SKM-1 treated with dmso at 0.1 percent for 144 hours (cell line): ENCODE results near the gene CABP4.
A peak's percentile ranks its signal among the peaks of the same experiment; 100 is the strongest.
"Not testable (repeated sequence)": the region's sequence is repeated elsewhere in the genome, so short reads cannot be mapped to it uniquely, and the experiment has no call there.

Source experiments
- DNase-seq: peaks from one replicate; lab custom pipeline; 2025; ENCODE audit not compliant: unreplicated experiment; lab: John Stamatoyannopoulos, UW

CABP4 gene

DNA sequence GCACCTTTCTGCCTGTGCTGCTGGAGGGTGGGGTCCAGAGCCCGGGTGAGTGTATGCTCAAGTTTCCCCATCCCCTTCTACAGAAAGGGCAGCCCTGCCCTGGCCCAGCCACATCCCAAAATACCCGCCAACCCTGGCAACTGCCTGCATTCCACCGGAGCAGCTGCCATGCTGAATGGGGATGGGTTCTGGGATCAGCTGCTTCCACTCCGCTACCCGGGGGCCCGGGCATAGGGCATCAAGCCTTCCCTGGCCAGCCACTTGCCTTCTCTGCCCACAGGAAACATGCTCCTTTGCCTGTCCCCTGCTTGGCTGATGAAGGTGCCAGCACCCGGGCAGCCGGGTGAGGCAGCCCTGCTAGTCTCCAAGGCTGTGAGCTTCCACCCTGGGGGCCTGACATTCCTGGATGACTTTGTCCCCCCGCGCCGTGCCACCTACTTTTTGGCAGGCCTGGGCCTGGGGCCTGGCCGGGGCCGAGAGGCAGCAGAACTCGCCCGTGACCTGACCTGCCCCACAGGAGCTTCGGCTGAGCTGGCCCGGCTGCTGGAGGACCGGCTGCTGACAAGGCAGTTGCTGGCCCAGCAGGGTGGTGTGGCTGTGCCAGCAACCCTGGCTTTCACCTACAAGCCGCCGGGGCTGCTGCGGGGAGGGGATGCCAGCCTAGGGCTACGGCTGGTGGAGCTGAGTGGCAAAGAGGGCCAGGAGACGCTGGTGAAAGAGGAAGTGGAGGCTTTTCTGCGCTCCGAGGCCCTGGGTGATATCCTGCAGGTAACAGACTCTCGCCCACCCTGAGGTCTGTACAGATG is 36.5 kb upstream of the CABP4 start:
- no peak for DNase-seq

DNA sequence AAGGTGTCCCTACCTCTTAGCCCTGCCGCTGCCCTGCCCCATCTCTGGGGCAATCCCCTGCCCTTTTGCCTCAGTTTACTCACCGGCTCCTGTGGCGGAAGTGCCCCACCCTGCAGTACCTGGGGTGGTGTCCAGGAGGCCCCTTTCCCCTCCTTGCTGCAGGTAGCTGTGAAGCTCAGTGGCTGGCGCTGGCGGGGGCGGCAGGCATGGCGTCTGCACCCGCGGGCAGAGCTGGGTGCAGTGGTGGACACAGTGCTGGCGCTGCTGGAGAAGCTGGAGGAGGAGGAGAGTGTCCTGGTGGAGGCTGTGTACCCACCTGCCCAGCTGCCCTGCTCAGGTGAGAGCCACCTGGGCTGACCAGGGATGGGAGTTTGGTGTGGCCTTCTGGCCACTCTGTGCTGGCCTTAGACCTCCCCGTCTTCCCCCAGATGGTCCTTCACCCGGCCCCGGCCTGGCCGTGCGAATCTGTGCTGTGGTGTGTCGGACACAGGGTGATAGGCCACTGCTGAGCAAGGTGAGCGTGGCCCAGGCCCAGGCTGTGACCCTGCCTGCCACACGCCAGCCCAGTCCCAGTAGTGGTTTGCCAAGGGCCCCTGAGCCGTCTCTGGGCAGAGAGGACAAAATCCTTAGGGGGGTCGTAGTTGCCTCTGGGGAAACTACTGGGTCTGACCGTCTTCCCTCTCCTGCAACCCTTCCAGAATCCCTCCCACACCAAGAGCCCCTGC is 35.7 kb upstream of the CABP4 start:
- DNase-seq = no peak

DNA sequence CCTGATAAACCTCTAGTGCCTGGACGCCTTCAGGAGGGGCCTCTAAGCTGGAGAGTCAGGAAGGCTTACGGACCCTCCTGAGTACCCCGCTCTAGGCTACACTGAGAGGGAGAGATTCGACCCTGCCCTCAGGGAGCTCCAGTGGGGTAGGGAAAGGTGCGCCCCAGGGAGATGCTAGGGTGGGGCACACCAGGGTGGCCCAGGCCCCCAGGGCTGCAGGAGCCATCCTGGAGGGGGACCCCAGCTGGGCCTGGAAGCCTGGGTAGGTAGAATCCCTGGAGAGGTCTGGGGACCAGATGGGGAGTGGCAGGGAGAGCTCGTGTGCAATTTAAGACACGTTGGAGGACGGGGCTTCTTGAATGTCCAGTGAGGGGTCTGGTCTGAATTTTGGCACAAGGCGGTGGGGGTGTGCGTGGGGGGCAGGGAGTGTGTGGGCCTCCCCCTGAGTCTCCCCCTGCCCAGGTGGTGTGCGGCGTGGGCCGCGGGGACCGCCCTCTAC is 35.0 kb upstream of the CABP4 start:
- no peak for DNase-seq

DNA sequence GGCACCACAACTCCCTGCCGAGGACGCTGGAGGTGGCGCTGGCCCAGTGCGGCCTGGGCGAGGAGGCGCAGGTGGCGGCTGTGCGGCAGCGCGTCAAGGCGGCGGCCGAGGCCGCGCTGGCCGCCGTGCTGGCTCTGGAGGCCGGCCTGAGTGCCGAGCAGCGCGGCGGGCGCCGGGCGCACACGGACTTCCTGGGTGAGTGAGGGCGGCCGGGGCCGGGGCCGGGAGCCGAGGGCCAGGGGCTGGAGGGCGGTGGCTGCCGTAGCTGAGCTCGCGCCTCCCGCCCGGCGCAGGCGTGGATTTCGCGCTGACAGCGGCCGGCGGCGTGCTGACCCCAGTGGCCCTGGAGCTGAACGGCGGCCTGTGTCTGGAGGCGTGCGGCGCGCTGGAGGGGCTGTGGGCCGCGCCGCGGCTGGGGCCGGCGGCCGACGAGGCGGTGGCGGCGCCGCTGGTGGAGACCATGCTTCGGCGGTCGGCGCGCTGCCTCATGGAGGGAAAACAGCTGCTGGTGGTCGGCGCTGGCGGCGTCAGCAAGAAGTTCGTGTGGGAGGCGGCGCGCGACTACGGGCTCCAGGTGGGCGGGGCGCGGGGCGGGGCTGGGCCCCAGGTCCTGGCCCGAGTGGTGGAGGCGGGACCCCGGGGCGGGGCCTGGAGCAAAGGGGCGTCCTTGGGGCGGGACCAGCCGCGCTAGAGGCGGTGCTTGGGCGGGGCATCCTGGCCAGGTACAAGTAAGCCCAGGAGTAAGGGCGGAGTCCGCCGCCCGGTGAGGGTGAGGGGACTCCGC is 34.3 kb upstream of the CABP4 start:
- peak; percentile 68 for DNase-seq

DNA sequence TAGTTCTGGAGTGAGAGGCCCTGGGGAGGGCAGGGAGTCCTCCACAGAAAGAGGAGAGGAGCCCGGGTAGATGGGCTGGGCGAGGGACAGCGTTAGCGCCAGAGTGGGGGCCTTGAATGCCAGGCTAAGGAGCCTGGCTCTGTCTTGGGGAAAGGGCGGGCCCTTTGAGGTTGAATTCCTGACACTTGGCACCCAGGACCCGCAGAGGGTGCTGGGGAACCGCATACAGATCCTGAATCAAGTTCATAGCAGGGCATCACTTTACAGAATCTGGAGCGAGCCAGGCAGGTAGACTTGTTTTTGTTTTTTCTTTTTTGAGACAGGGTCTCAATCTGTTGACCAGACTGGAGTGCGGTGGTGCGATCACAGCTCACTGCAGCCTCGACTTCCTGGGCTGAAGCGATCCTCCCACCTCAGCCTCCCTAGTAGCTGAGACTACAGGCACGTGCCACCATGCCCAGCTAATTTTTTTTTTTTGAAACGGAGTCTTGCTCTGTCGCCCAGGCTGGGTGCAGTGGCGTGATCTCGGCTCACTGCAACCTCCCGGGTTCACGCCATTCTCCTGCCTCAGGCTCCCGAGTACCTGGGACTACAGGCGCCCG is 33.6 kb upstream of the CABP4 start:
- no peak for DNase-seq

DNA sequence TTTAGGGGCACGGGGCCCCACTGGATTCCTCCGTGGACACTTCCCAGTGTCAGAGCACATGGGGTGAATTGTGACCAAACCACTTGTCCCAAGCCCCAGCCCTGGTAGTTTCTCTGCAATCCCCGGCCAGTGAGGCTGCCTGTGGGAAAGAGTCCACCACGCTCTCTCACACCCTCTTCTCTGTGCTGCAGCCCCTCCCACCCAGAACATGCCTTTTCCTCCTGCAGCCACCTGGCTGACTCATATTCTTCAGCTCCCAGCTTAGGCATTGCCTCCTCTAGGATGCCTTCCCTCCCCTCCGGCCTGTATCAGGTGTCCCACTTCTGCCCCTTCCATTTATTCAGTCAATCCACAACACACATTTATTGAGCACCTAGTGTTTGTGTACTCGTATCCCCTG is 32.3 kb upstream of the CABP4 start:
- no peak for DNase-seq

DNA sequence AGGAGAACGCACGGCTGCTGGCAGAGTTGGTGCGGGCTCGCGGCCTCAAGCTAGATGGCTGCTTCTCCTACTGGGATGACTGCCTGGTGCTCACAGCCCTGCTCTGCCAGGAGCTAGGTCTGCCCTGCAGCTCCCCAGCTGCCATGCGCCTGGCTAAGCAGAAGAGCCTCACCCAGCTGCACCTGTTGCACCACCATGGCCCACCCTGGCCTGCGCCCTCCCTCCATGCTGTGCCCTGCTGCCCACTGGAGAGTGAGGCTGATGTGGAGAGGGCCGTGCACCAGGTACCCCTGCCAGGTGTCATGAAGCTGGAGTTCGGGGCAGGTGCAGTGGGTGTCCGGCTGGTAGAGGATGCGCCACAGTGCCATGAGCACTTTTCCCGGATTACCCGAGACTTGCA is 31.7 kb upstream of the CABP4 start:
- no peak for DNase-seq

DNA sequence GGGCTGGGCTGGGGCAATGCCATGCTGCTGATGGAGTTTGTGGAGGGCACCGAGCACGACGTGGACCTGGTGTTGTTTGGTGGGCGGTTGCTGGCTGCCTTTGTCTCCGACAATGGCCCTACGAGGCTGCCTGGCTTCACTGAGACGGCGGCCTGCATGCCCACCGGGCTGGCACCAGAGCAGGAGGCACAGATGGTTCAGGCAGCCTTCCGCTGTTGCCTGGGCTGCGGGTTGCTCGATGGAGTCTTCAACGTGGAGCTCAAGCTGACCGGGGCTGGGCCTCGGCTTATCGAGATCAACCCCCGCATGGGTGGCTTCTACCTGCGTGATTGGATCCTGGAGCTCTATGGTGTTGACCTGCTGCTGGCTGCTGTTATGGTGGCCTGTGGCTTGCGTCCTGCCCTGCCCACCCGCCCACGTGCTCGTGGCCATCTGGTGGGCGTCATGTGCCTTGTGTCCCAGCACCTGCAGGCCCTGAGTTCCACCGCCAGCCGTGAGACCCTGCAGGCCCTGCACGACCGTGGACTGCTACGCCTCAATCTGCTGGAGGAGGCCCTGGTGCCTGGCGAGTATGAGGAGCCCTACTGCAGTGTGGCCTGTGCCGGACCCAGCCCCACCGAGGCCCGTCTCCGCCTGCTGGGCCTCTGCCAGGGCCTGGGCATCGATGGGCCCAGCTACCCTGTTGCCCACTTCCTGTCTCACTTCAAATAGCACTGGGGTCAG is 31.1 kb upstream of the CABP4 start:
- DNase-seq = no peak

DNA sequence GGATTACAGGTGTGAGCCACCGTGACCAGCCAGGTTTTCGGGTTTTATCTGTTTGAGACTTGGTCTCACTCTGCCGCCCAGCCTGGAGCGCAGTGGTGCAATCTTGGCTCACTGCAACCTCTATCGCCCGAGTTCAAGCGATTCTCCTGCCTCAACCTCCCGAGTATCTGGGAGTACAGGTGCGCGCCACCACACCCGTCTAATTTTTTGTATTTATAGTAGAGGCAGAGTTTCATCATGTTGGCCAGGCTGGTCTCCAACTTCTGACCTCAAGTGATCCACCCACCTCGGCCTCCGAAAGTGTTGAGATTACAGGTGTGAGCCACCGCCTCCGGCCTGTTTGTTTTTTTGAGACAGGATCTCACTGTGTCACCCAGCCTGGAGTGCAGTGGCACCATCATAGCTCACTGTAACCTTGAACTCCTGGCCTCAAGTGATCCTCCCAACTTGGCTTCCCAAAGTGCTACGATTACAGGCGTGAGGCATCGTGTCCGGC is 27.7 kb upstream of the CABP4 start:
- not testable (repeated sequence) for DNase-seq

DNA sequence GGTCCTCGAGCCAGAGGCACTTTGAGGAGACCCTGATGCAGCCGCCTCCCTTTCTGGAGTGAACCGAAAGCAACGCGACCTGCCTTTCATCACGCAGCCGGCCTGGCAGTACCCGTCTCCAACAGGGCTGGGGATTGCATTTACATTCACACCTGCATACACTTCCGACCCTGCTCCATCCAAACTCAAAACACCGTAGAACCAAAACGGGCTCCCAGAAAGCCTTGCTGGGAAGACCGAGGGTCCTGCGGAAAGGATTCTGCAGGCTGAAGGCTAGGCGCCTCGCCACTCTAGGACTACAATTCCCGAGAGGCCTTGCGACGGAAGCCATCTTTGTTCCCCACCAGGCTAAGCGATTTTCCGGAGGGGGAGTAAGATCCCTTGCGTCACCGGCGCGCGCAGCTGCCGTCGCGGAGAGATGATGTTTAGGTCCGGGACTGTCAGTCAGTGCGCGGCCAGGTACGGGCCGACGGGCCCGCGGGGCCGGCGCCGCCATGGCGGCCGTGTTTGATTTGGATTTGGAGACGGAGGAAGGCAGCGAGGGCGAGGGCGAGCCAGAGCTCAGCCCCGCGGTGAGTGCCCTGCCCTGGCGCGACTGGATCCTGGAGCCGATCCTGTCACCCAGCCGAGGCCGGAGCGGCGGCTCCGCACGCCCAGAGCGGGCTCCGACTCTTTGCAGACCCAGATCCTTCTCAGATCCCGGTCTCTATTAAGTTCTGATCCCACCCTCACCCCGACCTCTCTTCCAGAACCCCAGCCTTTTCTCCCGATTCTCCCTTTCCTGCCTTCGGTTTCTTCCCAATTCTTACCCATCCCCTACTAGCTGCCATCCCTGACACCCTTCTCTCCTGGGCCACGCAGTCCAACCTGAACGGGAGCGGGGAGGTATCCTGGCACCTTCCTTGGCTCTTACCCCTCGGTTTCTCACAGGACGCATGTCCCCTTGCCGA is 26.8 kb upstream of the CABP4 start, which contains the start of gene RPS6KB2:
TSS of gene RPS6KB2 (plus strand) at position 443 of the 950 bp plus-strand sequence. CDS start at position 495, 52 bp downstream.
- DNase-seq = peak; percentile 93

DNA sequence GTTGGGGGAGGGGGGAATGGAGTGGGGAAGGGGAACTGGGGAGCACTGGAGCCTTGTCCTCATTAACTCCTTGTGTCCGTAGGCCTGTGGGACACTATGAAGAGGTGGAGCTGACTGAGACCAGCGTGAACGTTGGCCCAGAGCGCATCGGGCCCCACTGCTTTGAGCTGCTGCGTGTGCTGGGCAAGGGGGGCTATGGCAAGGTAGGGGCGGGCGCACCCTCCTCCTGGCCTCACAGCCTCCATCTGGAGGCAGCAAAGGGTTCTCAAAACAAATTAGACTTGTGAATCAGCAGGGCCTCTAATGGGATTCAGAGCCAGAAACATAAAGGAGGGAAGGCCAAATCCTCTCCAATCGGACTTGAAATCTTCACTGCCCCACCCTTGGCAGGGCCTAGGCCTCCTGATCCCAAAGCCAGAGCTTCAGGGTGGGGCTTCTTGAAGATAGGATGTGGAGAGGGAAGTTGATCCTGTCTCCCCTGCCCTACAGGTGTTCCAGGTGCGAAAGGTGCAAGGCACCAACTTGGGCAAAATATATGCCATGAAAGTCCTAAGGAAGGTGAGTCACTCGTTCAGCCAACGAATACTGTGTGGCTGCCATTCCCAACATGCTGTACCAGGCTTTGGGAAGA is 26.0 kb upstream of the CABP4 start:
- no peak for DNase-seq

DNA sequence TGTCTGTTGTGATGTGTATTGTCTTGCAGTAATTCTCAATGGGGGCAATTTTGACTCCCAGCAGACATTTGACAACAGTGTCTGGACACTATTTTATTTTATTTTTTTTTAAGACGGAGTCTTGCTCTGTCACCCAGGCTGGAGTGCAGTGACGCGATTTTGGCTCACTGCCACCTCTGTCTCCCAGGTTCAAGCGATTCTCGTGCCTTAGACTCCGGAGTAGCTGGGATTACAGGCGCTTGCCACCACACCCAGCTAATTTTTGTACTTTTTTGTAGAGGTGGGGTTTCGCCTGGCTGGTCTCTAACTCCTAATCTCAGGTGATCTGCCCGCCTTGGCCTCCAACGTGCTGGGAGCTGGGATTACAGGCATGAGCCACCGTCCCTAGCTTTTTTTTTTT is 25.4 kb upstream of the CABP4 start:
- no peak for DNase-seq

DNA sequence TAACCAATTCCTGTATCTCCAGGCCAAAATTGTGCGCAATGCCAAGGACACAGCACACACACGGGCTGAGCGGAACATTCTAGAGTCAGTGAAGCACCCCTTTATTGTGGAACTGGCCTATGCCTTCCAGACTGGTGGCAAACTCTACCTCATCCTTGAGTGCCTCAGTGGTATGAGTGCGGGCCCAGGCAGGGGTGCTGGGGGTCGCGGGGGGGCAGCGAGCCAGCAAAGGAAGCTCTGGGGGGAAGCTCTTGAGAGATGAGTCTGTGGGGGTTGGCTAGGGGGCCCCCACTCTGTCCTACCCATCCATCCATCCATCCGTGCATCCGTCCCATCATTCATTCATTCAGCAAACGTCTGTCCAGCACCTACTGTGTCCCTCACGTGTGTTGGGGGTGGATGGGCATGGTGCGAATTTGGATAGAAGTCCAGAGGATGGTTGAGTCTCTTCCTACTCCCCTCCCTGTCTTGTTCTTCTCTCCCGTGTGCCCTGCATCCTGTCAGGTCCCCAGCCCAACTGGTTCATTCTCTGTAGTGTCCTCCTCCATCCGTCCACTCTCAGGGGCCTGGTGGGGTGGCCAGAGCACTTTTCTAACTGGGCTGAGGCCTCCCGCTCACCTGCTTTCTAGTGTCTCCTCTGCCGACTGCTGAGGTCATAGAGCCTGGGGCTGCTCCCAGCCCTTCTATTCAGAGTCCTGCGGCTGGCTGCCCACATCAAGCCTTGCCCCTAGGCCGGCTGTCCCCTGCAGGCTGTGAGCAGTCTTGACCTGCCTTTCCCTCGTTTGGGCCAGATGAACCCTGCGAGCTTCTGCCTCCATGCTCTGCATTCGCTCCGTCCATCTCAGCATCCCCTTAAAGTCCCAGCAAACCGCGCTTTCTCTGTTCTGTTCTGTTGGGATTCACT is 23.6 kb upstream of the CABP4 start:
- DNase-seq = no peak

DNA sequence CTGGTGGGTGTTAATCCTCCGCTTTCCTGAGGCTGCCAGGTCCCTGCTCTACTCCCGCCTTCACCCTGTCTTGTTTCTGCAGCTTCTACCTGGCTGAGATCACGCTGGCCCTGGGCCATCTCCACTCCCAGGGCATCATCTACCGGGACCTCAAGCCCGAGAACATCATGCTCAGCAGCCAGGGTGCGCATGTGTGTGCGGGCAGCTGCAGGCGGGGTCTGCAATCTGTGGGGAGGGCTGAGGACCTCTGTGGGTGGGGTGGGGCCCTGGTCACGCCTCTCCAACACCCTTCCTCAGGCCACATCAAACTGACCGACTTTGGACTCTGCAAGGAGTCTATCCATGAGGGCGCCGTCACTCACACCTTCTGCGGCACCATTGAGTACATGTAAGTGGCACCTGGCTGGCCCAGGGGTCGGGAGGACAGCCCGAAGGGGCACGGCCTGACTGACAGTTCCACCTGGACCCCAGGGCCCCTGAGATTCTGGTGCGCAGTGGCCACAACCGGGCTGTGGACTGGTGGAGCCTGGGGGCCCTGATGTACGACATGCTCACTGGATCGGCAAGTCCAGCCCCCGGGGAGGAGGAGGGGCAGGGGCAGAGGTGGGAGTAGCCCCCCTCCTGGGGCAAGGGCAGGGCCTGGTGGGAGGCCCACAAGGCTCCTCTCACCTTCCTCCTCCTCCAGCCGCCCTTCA is 22.4 kb upstream of the CABP4 start:
- DNase-seq = no peak

DNA sequence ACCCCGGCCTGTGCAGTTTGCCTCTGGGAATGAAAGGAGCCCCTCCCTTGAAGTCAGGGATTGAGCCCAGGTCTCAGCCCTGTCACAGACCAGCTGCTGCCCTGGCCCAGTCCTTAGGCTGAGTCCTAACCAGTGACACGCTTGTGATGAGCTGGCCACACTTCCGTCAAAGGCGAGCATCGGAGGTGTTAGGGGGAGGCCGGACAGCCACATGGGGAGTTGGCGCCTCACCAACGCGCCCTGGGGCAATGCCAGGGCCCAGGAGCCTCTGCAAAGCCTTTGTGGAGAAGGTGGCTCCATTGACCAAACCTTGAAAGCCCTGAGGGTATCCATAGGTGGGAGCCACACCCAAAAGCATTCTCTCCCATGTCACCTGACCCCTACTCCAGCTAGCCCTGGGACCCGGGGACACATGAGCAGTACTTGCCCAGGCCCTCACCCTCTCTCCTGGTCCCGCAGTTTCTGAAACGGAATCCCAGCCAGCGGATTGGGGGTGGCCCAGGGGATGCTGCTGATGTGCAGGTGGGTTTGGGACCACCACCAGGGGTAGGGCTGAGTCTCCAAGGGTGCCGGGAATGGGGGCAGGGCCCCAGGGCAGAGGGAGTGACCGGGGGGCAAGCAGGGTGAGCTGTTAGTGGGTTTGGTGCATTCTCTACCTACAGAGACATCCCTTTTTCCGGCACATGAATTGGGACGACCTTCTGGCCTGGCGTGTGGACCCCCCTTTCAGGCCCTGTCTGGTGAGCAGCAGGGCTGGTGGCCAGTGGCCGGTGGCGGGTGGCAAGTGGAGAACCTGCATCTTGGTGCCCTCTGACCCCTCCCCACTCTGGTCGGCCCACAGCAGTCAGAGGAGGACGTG is 21.4 kb upstream of the CABP4 start:
- no peak for DNase-seq

DNA sequence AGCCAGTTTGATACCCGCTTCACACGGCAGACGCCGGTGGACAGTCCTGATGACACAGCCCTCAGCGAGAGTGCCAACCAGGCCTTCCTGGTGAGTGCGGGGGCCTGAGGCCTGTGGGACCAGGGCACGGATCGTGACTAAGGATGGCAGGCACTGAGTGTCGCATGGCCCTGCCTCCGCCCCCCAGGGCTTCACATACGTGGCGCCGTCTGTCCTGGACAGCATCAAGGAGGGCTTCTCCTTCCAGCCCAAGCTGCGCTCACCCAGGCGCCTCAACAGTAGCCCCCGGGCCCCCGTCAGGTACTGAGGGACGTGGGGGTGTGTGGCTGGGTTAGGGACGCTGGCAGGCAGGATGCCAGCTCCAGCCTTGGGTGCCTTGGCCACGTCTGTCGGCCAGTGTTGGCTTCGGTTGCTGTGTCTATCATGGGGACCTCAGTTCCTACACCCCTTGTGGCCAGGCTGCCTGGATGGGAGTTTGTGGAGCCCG is 20.7 kb upstream of the CABP4 start:
- no peak for DNase-seq
